ENCODE results near the gene FBXL20. TPM values are rescaled to one million over a fixed set of nuclear protein-coding genes. Genes with fewer than 3 reads are reported as not detected.

FBXL20 gene
- total and polyA plus RNA-seq, 2 donors (not counting 1 experiment from before 2014, with no cell fraction given): 7.6 to 14.5 TPM

GRCh38 chr17:39318636-39319035 lies 82.8 kb downstream of the FBXL20 start:
- Histone ChIP-seq H3K4me2 (ENCODE audit: extremely low read depth, insufficient read depth, low read length) (no peak overlapping the region), H3K27me3 (ENCODE audit: control insufficient read depth, insufficient read depth, low read length) (no peaks in the 10 kb centered on the region), H3K79me2 (ENCODE audit: control insufficient read depth, insufficient read depth, low read length) (no peaks in the 10 kb centered on the region), H3K36me3 (ENCODE audit: control insufficient read depth, insufficient read depth, low read length) (no peaks in the 10 kb centered on the region), H3K9ac (ENCODE audit: insufficient read depth, low read length) (no peak overlapping the region), H3K9me3 (ENCODE audit: control insufficient read depth, insufficient read depth, low read depth, low read length) (no peaks in the 10 kb centered on the region), H4K20me1 (ENCODE audit: control insufficient read depth, extremely low read depth, insufficient read depth, low read length) (no peaks in the 10 kb centered on the region), H3K27ac (ENCODE audit: insufficient read depth, low read length) (no peak overlapping the region), H3K4me1 (ENCODE audit: control insufficient read depth, extremely low read depth, insufficient read depth, low read length) (no peaks in the 10 kb centered on the region), H2AFZ (ENCODE audit: low read length) (no peak overlapping the region), H3K4me3 (replicated peaks in 1 of 4; ENCODE audit: control extremely low read depth in 1 of 4, insufficient read depth in 1 of 4, low read depth in 3 of 4, low read length in 4 of 4) (no peak overlapping the region)
- DNase-seq (ENCODE audit: low read depth in 2 of 2): no peak
- TF ChIP-seq CTCF (conservative IDR thresholded peaks at IDR 0.05 in 1 of 2, IDR thresholded peaks at IDR 0.05 in 1 of 2; ENCODE audit: low read depth in 1 of 2, low read length in 2 of 2) (no peak), EZH2 (IDR thresholded peaks at IDR 0.05; ENCODE audit: low read length, missing control alignments) (no peak)

GRCh38 chr17:39306509-39307212 lies 94.8 kb downstream of the FBXL20 start:
- Histone ChIP-seq H3K9me3 (ENCODE audit: control insufficient read depth, insufficient read depth, low read depth, low read length) (no peaks in the 10 kb centered on the region), H3K79me2 (ENCODE audit: control insufficient read depth, insufficient read depth, low read length) (no peaks in the 10 kb centered on the region), H2AFZ (ENCODE audit: low read length) (no peak overlapping the region), H3K27me3 (ENCODE audit: control insufficient read depth, insufficient read depth, low read length) (no peaks in the 10 kb centered on the region), H3K27ac (ENCODE audit: insufficient read depth, low read length) (no peak overlapping the region), H3K4me3 (replicated peaks in 1 of 4; ENCODE audit: control extremely low read depth in 1 of 4, insufficient read depth in 1 of 4, low read depth in 3 of 4, low read length in 4 of 4) (no peak overlapping the region), H3K9ac (ENCODE audit: insufficient read depth, low read length) (no peak overlapping the region), H3K4me2 (ENCODE audit: extremely low read depth, insufficient read depth, low read length) (no peak overlapping the region), H3K36me3 (ENCODE audit: control insufficient read depth, insufficient read depth, low read length) (no peaks in the 10 kb centered on the region), H4K20me1 (ENCODE audit: control insufficient read depth, extremely low read depth, insufficient read depth, low read length) (no peaks in the 10 kb centered on the region), H3K4me1 (ENCODE audit: control insufficient read depth, extremely low read depth, insufficient read depth, low read length) (no peaks in the 10 kb centered on the region)
- DNase-seq (ENCODE audit: low read depth in 2 of 2): peak; percentile 6 to 42
- no peak for TF ChIP-seq EZH2 (IDR thresholded peaks at IDR 0.05; ENCODE audit: low read length, missing control alignments)
- TF ChIP-seq CTCF (conservative IDR thresholded peaks at IDR 0.05 in 1 of 2, IDR thresholded peaks at IDR 0.05 in 1 of 2; ENCODE audit: low read depth in 1 of 2, low read length in 2 of 2): no peak

GRCh38 chr17:39305978-39306377 lies 95.4 kb downstream of the FBXL20 start:
- Histone ChIP-seq H3K4me3 (replicated peaks in 1 of 4; ENCODE audit: control extremely low read depth in 1 of 4, insufficient read depth in 1 of 4, low read depth in 3 of 4, low read length in 4 of 4) (no peak overlapping the region), H3K4me1 (ENCODE audit: control insufficient read depth, extremely low read depth, insufficient read depth, low read length) (no peaks in the 10 kb centered on the region), H3K27ac (ENCODE audit: insufficient read depth, low read length) (no peak overlapping the region), H3K36me3 (ENCODE audit: control insufficient read depth, insufficient read depth, low read length) (no peaks in the 10 kb centered on the region), H3K9me3 (ENCODE audit: control insufficient read depth, insufficient read depth, low read depth, low read length) (no peaks in the 10 kb centered on the region), H2AFZ (ENCODE audit: low read length) (no peak overlapping the region), H3K9ac (ENCODE audit: insufficient read depth, low read length) (no peak overlapping the region), H4K20me1 (ENCODE audit: control insufficient read depth, extremely low read depth, insufficient read depth, low read length) (no peaks in the 10 kb centered on the region), H3K4me2 (ENCODE audit: extremely low read depth, insufficient read depth, low read length) (no peak overlapping the region), H3K27me3 (ENCODE audit: control insufficient read depth, insufficient read depth, low read length) (no peaks in the 10 kb centered on the region), H3K79me2 (ENCODE audit: control insufficient read depth, insufficient read depth, low read length) (no peaks in the 10 kb centered on the region)
- no peak for TF ChIP-seq EZH2 (IDR thresholded peaks at IDR 0.05; ENCODE audit: low read length, missing control alignments)
- no peak for TF ChIP-seq CTCF (conservative IDR thresholded peaks at IDR 0.05 in 1 of 2, IDR thresholded peaks at IDR 0.05 in 1 of 2; ENCODE audit: low read depth in 1 of 2, low read length in 2 of 2)
- no peak for DNase-seq (ENCODE audit: low read depth in 2 of 2)

Measured in fibroblast of lung (primary cell).